NCI-H526 (cell line): Measurements from ENCODE around the gene CLASP1.
"Not testable (repeated sequence)": the region's sequence is repeated elsewhere in the genome, so short reads cannot be mapped to it uniquely, and the experiment has no call there.

Experiments used
- DNase-seq, 2 experiments: peaks; one replicate each; lab custom pipeline; 2025; lab: John Stamatoyannopoulos, UW

The CLASP1 gene

GRCh38 chr2:121319941-121320340 lies 329.3 kb downstream of the CLASP1 start:
- DNase-seq, result peak in 1 of 2 experiments; percentile 50

GRCh38 chr2:121316986-121317385 lies 332.3 kb downstream of the CLASP1 start:
- DNase-seq, result no peak

GRCh38 chr2:121313701-121314100 lies 335.6 kb downstream of the CLASP1 start:
- DNase-seq, result not testable (repeated sequence)

- DNase-seq, result no peak
These were observed 339.5 kb downstream of the CLASP1 start for GRCh38 chr2:121309801-121310200.

- no peak for DNase-seq
These were observed 339.9 kb downstream of the CLASP1 start for GRCh38 chr2:121309323-121309722.

GRCh38 chr2:121307048-121307447 lies 342.2 kb downstream of the CLASP1 start:
- no peak for DNase-seq

GRCh38 chr2:121304941-121305340 lies 344.3 kb downstream of the CLASP1 start:
- DNase-seq, result no peak

GRCh38 chr2:121303531-121304263 lies 345.6 kb downstream of the CLASP1 start:
- DNase-seq, result no peak

- not testable (repeated sequence) for DNase-seq
These were observed 348.1 kb downstream of the CLASP1 start for GRCh38 chr2:121301190-121301589.

- DNase-seq, result no peak
These were observed 350.8 kb downstream of the CLASP1 start for GRCh38 chr2:121298476-121298875.

- not testable (repeated sequence) for DNase-seq
These were observed 351.4 kb downstream of the CLASP1 start for GRCh38 chr2:121297866-121298265.

GRCh38 chr2:121297217-121297830 lies 351.9 kb downstream of the CLASP1 start:
- peak; percentile 22 to 67 for DNase-seq

- no peak for DNase-seq
These were observed 353.2 kb downstream of the CLASP1 start for GRCh38 chr2:121295911-121296650.

GRCh38 chr2:121294881-121295840 lies 354.1 kb downstream of the CLASP1 start:
- DNase-seq, result no peak

- DNase-seq, result no peak
These were observed 355.6 kb downstream of the CLASP1 start for GRCh38 chr2:121293450-121294325.

GRCh38 chr2:121291251-121291580 lies 358.0 kb downstream of the CLASP1 start:
- DNase-seq, result no peak

GRCh38 chr2:121289271-121289670 lies 360.0 kb downstream of the CLASP1 start:
- no peak for DNase-seq

- no peak for DNase-seq
These were observed 360.6 kb downstream of the CLASP1 start for GRCh38 chr2:121288454-121289231.

GRCh38 chr2:121287956-121288355 lies 361.3 kb downstream of the CLASP1 start:
- DNase-seq, result no peak
